Lower leg skin (tissue), 4 donors: ENCODE measurements around the gene WDR76. TPM values are rescaled to one million over a fixed set of nuclear protein-coding genes. Genes with fewer than 3 reads are reported as not detected.
A peak's percentile ranks its signal among the peaks of the same experiment; 100 is the strongest.
"Not testable (repeated sequence)": the region's sequence is repeated elsewhere in the genome, so short reads cannot be mapped to it uniquely, and the experiment has no call there.

Experiments used
- DNase-seq, 2 donors: peaks; one replicate each; pipeline ENCODE4 v3.0.0-alpha.2; 2019; ENCODE audit warnings: low spot score in 2 of 2
- H3K4me3 ChIP-seq: fragments of 200-600 bp; sonication (generic); 2 replicates; pipeline ENCODE4 v1.5.1; 2017; ENCODE audit warnings: mild to moderate bottlenecking, low read depth; ENCODE audit not compliant: poor library complexity, severe bottlenecking
- CTCF ChIP-seq, 3 donors: fragments of 450-650 bp; IDR thresholded peaks; one replicate each; pipeline ENCODE4 v1.5.1; 2016; ENCODE audit warnings: antibody characterized with exemption in 3 of 3, mild to moderate bottlenecking in 3 of 3, moderate library complexity in 2 of 3
- POLR2A ChIP-seq, 2 donors: fragments of 450-650 bp; IDR thresholded peaks; one replicate each; pipeline ENCODE4 v1.6.1; 2016 to 2017; ENCODE audit warnings: antibody characterized with exemption in 2 of 2, mild to moderate bottlenecking in 1 of 2, moderate library complexity in 1 of 2
- WGBS, 2 donors: methylation state at CpG; one replicate each; pipeline ENCODE4 v1.1.5; 2018; 5-methylcytosine and 5-hydroxymethylcytosine counted together
- intact Hi-C: fragments of 100-400 bp; cut with DNase I; formaldehyde crosslinking; loops from one replicate; pipeline ENCODE4 v1.15.0; 2023; ENCODE audit warnings: low total_unique reads
- total RNA-seq, 4 donors: library from RNA; depleted of rRNA; stranded (reverse); fragments of >200 nt; gene quantifications; one replicate each; pipeline ENCODE4 v1.1.0, GENCODE V29; 2016

The WDR76 gene
- total RNA-seq, 4 donors from 2014 or later, result 3.4 to 7.6 (median 7.1) TPM

DNA sequence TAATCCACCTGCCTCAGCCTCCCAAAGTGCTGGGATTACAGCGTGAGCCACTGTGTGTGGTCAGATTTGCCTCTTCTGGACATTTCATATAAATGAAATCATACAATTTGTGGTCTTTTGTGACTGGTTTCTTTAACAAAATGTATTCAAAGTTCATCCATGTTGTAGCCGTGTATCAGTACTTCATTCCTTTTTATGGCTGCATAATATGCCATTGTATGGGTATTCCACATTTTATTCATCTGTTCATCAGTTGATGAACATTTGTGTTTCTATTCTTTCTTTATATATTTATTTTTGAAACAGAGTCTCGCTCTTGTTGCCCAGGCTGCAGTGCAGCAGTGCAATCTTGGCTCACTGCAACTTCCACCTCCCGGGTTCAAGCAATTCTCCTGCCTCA, 25.8 kb downstream of the WDR76 start:
- no peak for TF ChIP-seq CTCF (IDR thresholded peaks at IDR 0.05)
- TF ChIP-seq POLR2A (IDR thresholded peaks at IDR 0.05), result no peak
- DNase-seq, result no peak
- WGBS, 2 donors, result 100% methylated on average over 4 of the region's 4 CpGs
- intact Hi-C loops, result no loop called here
- H3K4me3 ChIP-seq, result no peak overlapping the region

DNA sequence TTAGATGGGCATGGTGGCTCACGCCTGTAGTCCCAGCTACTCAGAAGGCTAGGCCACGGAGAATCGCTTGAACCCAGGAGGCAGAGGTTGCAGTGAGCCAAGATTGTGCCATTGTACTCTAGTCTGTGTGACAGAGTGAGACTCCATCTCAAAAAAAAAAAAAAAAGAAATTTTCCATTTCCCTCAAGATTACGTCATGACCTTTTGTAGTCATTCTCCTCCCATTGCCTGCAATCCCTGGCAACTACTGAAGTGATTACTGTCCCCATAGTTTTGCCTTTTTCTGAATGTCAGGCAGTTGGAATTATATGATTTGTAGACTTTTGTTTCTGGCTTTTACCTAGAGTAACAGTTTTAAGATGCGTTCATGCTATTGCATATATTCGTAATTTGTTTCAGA, 28.0 kb downstream of the WDR76 start:
- WGBS, 2 donors, result 93 to 95% methylated on average over 6 of the region's 6 CpGs
- TF ChIP-seq POLR2A (IDR thresholded peaks at IDR 0.05) (no peak), CTCF (IDR thresholded peaks at IDR 0.05) (no peak)
- H3K4me3 ChIP-seq, result no peak overlapping the region
- DNase-seq, result peak in 1 of 2 donors; percentile 31
- intact Hi-C loops, result no loop called here

DNA sequence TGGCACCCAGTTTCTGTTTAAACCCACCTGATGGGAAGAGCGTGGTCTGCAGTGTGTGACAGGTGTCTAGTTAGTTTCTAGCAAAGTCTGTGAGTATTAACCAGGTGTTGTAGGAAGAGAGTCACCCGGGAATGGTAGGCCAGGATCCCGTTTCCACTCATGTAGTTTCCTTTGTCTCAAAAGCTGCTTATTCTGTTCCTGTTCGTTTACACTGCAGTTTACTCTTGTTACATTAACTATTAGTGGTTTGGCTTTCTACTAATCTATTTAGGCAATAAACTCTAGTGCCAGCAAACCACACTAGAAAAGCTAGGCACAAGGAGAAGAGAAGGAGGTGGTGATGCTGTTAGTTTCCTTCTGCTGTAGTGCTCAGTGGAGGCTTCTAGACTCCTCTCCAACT, 32.7 kb downstream of the WDR76 start:
- no peak for DNase-seq
- no peak overlapping the region for H3K4me3 ChIP-seq
- 69 to 77% methylated on average over 4 of the region's 4 CpGs for WGBS, 2 donors
- TF ChIP-seq CTCF (IDR thresholded peaks at IDR 0.05), result no peak
- intact Hi-C loops, result no loop called here

GRCh38 chr15:43866636-43867035, 39.8 kb downstream of the WDR76 start:
- whole genome bisulfite sequencing, 2 donors, result 96 to 97% methylated on average over 10 of the region's 10 CpGs
- H3K4me3 ChIP-seq, intact Hi-C loops: not testable (repeated sequence)
- DNase-seq, result peak in 1 of 2 donors; percentile 52

DNA sequence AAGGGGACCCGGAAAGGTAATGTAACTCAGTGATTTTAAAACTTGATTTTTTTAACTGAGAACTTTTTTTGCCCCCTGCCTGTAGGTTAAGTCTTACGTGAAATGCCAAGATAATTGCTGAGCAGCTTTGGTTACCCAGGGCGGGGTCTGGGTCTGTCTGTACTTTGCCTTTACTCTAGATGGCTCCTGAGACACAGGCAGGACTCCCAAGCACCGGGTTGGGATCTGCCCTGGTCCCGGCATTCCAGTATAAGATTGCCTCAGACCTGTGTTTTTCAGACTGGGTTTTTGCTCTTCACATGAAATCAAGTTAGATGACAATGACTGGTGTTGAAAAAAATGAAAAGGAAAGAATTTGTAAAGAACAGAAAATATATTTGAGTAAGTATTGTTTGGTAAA, 40.3 kb downstream of the WDR76 start:
- WGBS, 2 donors, result 93 to 96% methylated on average over 5 of the region's 5 CpGs
- no peak overlapping the region for H3K4me3 ChIP-seq
- peak in 1 of 2 donors; percentile 8 for DNase-seq
- intact Hi-C loops, result no loop called here
- TF ChIP-seq CTCF (IDR thresholded peaks at IDR 0.05), result no peak
- no peak for TF ChIP-seq POLR2A (IDR thresholded peaks at IDR 0.05)

DNA sequence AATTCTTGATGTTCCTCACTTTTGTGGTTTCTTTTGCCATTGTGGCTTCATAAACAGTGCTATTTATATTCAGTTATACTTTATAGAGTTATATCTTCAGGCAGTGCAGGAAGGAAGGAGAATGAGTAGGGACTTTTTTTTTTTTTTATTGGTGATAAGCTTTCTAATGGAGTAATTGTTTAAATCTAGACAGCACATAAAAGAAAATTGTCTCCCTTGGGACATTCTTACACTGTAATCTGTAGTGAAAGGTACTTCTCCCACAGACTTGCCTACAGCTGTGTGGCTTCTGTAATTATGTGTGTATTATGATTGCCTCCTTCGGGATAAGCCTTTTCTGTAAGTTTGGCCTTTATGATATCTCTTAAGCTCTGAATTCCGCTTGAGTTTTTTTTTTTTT, 41.6 kb downstream of the WDR76 start:
- WGBS, 2 donors, result 92 to 93% methylated on average over 2 of the region's 2 CpGs
- intact Hi-C loops, result no loop called here

More for the DNA sequence above, 41.6 kb downstream of the WDR76 start:
- H3K4me3 ChIP-seq, result no peak overlapping the region
- TF ChIP-seq CTCF (IDR thresholded peaks at IDR 0.05) (no peak), POLR2A (IDR thresholded peaks at IDR 0.05) (no peak)
- no peak for DNase-seq
